GM19193 (cell line): ENCODE results near the gene KATNBL1.
A peak's percentile ranks its signal among the peaks of the same experiment; 100 is the strongest.

Experiments used
- POLR2A ChIP-seq: IDR thresholded peaks from 4 replicates; pipeline ENCODE4 v1.6.1; 2011; ENCODE audit not compliant: insufficient read depth, insufficient read length; ENCODE audit errors: extremely low read depth

KATNBL1 gene

GRCh38 chr15:34209421-34210282 is at the start of gene KATNBL1:
TSS of gene KATNBL1 (minus strand) at chr15:34210096. CDS start at chr15:34163676, 46,420 bp downstream.
- peak; percentile 94 for TF ChIP-seq POLR2A

GRCh38 chr15:34259566-34259965 is 49.7 kb upstream of the KATNBL1 start:
- TF ChIP-seq POLR2A = no peak

- TF ChIP-seq POLR2A = no peak
Observed at GRCh38 chr15:34258151-34258550, 48.3 kb upstream of the KATNBL1 start.

GRCh38 chr15:34252545-34252944 is 42.6 kb upstream of the KATNBL1 start:
- TF ChIP-seq POLR2A = no peak

- TF ChIP-seq POLR2A = no peak
Observed at GRCh38 chr15:34248190-34248589, 38.3 kb upstream of the KATNBL1 start.

- no peak for TF ChIP-seq POLR2A
Observed at GRCh38 chr15:34246276-34246976, 36.5 kb upstream of the KATNBL1 start.

GRCh38 chr15:34243226-34243625 is 33.3 kb upstream of the KATNBL1 start:
- no peak for TF ChIP-seq POLR2A

- TF ChIP-seq POLR2A = no peak
Observed at GRCh38 chr15:34242331-34242710, 32.4 kb upstream of the KATNBL1 start.

- no peak for TF ChIP-seq POLR2A
Observed at GRCh38 chr15:34241376-34242330, 31.8 kb upstream of the KATNBL1 start.

GRCh38 chr15:34240537-34240936 is 30.6 kb upstream of the KATNBL1 start:
- TF ChIP-seq POLR2A = no peak

- no peak for TF ChIP-seq POLR2A
Observed at GRCh38 chr15:34239151-34239808, 29.4 kb upstream of the KATNBL1 start.

- no peak for TF ChIP-seq POLR2A
Observed at GRCh38 chr15:34233614-34234013, 23.7 kb upstream of the KATNBL1 start.

GRCh38 chr15:34223904-34224596 is 14.2 kb upstream of the KATNBL1 start:
- no peak for TF ChIP-seq POLR2A

- TF ChIP-seq POLR2A = no peak
Observed at GRCh38 chr15:34217587-34218225, 7.8 kb upstream of the KATNBL1 start.
